GM11168 (cell line): ENCODE measurements around the gene BTNL3.
"Not testable (repeated sequence)": the region's sequence is repeated elsewhere in the genome, so short reads cannot be mapped to it uniquely, and the experiment has no call there.

Source experiments
- in situ Hi-C: fragments of 300-500 bp; cut with MboI; formaldehyde crosslinking; loops from one replicate; pipeline ENCODE4 v1.12.0; 2022; ENCODE audit warnings: low sequenced_read_pairs; ENCODE audit not compliant: unreplicated experiment

BTNL3 gene

GRCh38 chr5:180988592-180988991 is at the start of gene BTNL3:
Gene BTNL3 (plus strand): TSS chr5:180988846. CDS start chr5:180989029, 183 bp downstream.
- in situ Hi-C loops = no loop called here

GRCh38 chr5:180950291-180950949 is 38.2 kb upstream of the BTNL3 start:
- in situ Hi-C loops = no loop called here

DNA sequence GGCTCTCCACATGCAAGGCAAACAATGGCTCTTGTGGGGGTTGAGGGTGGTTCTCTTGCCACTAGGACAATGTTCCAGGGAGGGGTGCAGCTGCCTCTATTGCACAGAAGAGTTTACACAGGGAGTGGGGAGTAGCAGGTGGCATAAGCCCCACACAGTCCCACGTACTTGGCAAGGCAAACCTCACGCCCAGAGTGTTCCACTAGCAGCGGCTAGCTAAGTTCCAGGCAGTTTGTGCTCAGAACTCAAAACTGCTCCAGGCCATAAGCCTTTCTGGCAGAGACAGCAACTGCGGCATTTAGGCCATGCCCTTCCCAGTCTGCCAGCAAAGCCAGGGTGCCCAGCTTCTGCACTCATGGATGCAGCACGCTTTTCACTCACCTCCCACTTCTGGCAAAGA is 29.0 kb upstream of the BTNL3 start:
- in situ Hi-C loops = no loop called here

DNA sequence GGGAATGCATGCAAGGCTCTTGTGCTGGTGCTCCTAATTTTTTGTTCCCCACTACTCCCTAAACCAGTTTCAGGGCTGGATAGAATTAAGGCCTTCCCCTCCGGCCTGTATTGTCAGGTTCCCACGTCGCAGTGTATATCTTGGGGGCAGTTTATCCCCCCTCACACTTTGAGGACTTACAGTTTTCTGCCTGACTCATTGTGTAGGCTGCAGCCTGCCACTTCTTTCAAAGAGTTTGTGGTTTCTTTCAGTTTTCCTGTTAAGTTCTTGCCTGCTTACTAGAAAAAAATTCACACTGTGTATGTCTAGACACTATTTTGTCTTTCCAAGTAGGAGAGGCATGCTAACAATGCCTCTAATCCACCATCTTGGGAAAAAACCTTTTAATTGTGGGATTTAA is 28.4 kb upstream of the BTNL3 start:
- in situ Hi-C loops = no loop called here

GRCh38 chr5:180969406-180969805 is 19.2 kb upstream of the BTNL3 start:
- in situ Hi-C loops = no loop called here

DNA sequence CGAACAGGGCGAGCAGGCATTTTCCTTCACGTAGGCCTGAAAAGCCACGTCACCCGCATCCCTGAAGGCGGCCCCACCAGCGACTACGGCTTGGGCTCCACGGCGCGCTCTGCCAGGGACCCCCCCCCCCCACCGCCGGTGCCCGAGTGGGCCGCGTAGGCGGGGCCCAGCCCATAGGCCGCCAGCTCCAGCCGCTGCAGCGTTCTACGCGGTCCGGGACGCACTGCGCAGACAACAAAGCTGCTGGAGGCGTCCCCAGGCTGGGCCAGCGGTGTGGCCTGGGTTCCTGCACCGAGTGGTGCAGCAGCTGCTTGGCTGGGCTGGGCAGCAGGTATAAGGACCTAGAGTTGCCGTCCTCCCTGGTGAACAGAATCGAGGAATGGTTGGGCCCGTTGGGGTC is 18.3 kb upstream of the BTNL3 start:
- in situ Hi-C loops = no loop called here

DNA sequence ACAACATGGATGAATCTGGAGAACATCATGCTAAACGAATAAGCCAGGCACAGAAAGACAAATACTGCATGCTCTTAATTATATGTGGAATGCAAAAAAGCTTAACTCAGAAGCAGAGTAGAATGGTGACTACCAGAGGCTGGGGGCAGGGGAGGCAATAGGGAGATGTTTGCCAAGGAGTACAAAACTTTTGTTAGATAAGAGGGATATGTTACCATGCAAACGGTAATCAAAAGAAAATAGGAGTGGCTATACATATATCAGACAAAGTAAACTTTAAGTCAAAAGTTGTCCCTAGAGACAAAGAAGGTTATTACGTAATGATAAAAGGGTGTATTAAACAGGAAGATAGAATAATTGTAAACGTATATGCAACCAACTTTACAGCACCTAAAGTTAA is 17.8 kb upstream of the BTNL3 start:
- in situ Hi-C loops = no loop called here

DNA sequence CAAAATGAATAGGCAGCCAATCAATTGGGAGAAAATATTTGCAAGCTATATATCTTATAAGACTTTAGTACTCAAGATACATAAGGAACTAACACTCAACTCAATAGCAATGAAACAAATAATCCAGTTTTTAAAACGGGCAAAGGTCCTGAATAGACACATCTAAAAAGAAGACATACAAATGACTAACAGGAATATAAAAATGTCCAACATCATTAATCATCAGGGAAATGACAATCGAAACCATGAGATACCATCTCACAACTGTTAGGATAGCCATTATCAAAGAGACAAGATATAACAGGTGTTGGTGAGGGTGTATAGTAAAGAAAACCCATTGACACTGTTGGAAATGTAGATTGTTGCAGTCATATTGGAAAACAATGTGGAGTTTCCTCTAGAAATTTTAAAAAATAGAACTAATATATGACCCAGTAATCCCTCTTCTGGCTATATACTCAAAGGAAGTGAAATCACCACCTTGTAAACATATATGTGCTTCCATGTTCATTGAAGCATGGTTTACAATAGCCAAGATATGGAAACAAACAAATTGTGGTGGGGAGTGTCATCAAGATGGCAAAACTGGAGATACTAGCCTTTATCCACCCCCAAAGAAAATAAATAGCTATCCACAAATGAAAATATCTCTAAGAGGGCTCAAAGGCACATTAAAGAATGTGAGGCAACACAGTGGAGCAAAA is 13.9 kb upstream of the BTNL3 start:
- in situ Hi-C loops = no loop called here

- in situ Hi-C loops = no loop called here
Measured at GRCh38 chr5:180975338-180975737, 13.3 kb upstream of the BTNL3 start.

DNA sequence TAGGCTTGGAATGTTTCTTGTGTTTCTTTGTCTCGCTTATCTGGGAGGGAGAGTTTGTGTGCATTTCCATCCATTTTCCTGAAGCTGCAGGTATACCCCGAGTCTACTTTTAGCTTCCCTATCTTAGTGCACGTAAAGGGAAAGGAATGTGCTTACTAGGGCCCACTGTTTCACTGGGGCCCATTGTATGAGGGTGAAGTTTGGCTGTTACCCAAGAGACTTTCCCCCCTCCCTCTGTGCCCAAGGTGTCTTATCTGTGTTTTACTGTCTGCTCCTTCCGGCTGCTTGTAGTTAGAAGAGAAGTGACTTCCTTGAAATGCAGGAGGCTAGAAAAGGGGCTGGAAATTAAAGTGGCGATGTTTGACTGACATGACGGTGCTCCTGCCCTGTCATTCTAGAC is 12.1 kb upstream of the BTNL3 start:
- in situ Hi-C loops = no loop called here

- in situ Hi-C loops = no loop called here
Measured at GRCh38 chr5:180977852-180978251, 10.8 kb upstream of the BTNL3 start.

DNA sequence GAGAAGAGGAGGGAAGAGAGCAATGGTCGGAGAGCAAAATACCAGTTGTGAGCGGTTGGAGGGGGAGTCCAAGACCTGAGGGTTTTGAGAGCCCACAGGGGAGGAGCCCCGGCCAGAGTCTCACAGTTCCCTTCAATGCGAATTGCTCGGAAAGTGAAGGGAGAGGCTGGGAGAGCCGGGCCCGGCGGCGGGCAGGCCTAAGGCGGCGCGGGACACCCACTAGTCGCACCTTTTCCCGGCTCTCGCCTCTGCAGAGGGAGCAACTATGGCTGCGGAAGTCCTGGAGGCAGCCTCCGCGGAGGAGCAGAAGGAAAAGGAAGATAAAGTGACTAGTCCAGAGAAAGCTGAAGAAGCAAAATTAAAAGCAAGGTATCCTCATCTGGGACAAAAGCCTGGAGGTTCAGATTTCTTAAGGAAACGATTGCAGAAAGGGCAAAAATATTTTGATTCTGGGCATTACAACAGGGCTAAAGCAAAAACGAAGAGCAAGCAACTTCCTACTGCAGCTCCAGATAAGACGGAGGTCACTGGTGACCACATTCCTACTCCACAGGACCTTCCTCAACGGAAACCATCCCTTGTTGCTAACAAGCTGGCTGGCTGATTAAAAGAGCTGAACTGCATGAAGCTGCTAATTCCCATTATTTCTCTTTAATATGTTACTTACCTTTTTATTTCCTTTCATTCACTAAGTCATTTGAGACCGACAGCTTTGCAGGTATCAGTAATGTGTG is 6.5 kb upstream of the BTNL3 start:
- in situ Hi-C loops = no loop called here

GRCh38 chr5:180988016-180988415 is 630 bp upstream of the BTNL3 start:
- in situ Hi-C loops = no loop called here

DNA sequence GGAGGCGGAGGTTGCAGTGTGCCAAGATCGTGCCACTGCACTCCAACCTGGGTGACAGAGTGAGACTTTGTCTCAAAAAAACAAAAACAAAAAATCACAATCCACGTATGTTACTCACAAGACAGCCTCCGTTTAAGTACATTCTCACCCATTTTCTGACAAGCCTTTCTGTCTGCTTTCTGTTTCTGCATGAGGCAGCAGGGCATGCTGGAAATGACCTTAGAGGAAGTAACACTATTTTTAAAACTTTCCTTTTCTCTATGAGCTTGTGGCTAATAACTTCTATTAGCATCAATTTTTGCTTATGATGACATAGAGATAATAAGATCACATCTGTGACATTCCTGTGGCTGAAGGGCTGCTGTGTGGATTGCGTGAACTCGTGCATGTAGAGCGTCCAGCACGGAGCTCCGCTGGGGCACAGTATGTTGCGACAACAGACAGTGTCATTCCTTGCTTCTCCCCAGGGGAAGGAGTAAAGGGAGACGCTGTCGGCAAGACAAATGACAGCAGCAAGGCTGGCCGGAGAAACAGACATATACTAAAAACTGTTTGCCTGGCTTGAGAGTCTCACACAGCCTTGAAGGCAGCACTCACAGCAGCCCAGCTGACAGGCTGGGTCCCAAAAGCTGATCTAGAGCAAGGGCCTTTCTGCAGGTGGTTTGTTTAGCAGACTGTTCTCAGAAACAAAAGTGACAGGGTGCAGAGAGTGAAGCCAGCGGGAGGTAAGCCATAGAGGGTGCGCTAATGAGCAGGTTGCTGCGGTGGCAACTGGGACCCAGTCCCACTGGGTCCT is 1.6 kb downstream of the BTNL3 start:
- in situ Hi-C loops = no loop called here

- in situ Hi-C loops = no loop called here
Measured at GRCh38 chr5:180990882-180991242, 2.2 kb downstream of the BTNL3 start.

GRCh38 chr5:181001947-181002346 is 13.3 kb downstream of the BTNL3 start:
- in situ Hi-C loops = no loop called here

- in situ Hi-C loops = loop anchor here (5.0 kb wide), 1 partner anchor 58 kb away; no protein-coding TSS in a partner anchor
Measured at GRCh38 chr5:181005791-181006190, 17.1 kb downstream of the BTNL3 start.

- in situ Hi-C loops = loop anchor here (5.0 kb wide), 1 partner anchor 61 kb away; no protein-coding TSS in a partner anchor
Measured at GRCh38 chr5:181008136-181008535, 19.5 kb downstream of the BTNL3 start.

DNA sequence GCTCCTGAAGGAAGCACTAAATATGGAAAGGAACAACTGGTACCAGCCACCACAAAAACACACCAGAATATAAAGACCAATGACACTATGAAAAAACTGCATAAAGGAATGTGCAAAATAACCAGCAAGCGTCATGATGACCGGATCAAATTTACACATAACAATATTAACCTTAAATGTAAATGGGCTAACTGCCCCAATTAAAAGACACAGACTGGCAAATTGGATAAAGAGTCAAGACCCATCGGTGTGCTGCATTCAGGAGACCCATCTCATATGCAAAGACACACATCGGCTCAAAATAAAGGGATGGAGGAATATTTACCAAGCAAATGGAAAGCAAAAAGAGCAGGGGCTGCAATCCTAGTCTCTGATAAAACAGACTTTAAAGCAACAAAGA is 21.4 kb downstream of the BTNL3 start:
- in situ Hi-C loops = not testable (repeated sequence)

DNA sequence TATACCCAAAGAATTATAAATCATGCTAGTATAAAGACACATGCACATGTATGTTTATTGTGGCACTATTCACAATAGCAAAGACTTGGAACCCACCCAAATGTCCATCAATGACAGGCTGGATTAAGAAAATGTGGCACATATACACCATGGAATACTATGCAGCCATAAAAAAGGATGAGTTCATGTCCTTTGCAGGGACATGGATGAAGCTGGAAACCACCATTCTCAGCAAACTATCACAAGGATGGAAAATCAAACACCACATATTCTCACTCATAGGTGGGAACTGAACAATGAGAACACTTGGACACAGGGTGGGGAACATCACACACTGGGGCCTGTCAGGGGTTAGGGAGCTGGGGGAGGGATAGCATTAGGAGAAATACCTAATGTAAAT is 26.0 kb downstream of the BTNL3 start:
- in situ Hi-C loops = not testable (repeated sequence)

- in situ Hi-C loops = not testable (repeated sequence)
Measured at GRCh38 chr5:181017448-181017847, 28.8 kb downstream of the BTNL3 start.
